Kidney (tissue), 14 donors: ENCODE data around the gene MTX1. TPM values are rescaled to one million over a fixed set of nuclear protein-coding genes. Genes with fewer than 3 reads are reported as not detected.

ENCODE experiments used
- DNase-seq, 5 donors: peaks; one replicate each; pipeline ENCODE4 v3.0.0-alpha.2; 2013 to 2020
- FAIRE-seq: peaks from 2 replicates; lab custom pipeline; 2012; peaks lifted over from hg19 to GRCh38; lab: Jason Lieb, UNC
- H3K27ac ChIP-seq, 2 donors: one replicate each; pipeline ENCODE4 v1.7.0; 2013; ENCODE audit warnings: low read depth in 2 of 2, low read length in 2 of 2, inconsistent platforms in 1 of 2
- H3K27me3 ChIP-seq: one replicate; pipeline ENCODE4 v1.7.1; 2013; ENCODE audit warnings: low read length, inconsistent platforms; ENCODE audit not compliant: control insufficient read depth, insufficient read depth
- H3K36me3 ChIP-seq, 3 donors: one replicate each; pipeline versions ENCODE4 v1.7.0 to v1.7.1; 2013; ENCODE audit warnings: low read length in 3 of 3, control low read depth in 1 of 3, inconsistent platforms in 1 of 3; ENCODE audit not compliant: insufficient read depth in 3 of 3, control insufficient read depth in 2 of 3
- H3K4me1 ChIP-seq, 3 donors: one replicate each; pipeline versions ENCODE4 v1.7.0 to v1.7.1; 2013; ENCODE audit warnings: low read length in 3 of 3, inconsistent platforms in 1 of 3, low read depth in 1 of 3; ENCODE audit not compliant: control insufficient read depth in 2 of 3, insufficient read depth in 2 of 3
- H3K4me3 ChIP-seq, 3 donors: one replicate each; pipeline versions ENCODE4 v1.7.0 to v1.8.1; 2013; ENCODE audit warnings: low read length in 3 of 3, control low read depth in 1 of 3, inconsistent platforms in 1 of 3
- H3K9ac ChIP-seq, 3 donors: one replicate each; pipeline versions ENCODE4 v1.7.0 to v1.7.1; 2013; ENCODE audit warnings: low read length in 3 of 3, control low read depth in 1 of 3, inconsistent platforms in 1 of 3
- H3K9me3 ChIP-seq, 3 donors: one replicate each; pipeline versions ENCODE4 v1.7.0 to v1.7.1; 2013; ENCODE audit warnings: low read length in 3 of 3, control low read depth in 1 of 3, inconsistent platforms in 1 of 3; ENCODE audit not compliant: control insufficient read depth in 2 of 3, insufficient read depth in 1 of 3
- CTCF ChIP-seq: IDR thresholded peaks from 3 replicates; pipeline ENCODE4 v1.5.1; 2012; ENCODE audit warnings: mild to moderate bottlenecking, moderate library complexity, borderline replicate concordance; ENCODE audit not compliant: insufficient read depth; ENCODE audit errors: extremely low read depth
- intact Hi-C: fragments of 100-400 bp; cut with DNase I; formaldehyde crosslinking; loops from one replicate; pipeline ENCODE4 v1.11.1; 2022
- polyA plus RNA-seq: library from polyadenylated mRNA; stranded (reverse); fragments of 350-450 nt; fragmentation: Illumina TruSeq; extraction: RNeasy Lipid Tissue Mini Kit (QIAGEN cat#74804); gene quantifications from one replicate; pipeline ENCODE4 v1.2.3, GENCODE V29; 2014; ENCODE audit warnings: low read depth, low replicate concordance; ENCODE audit not compliant: insufficient read depth
- total RNA-seq: library from RNA; stranded (reverse); fragmentation: NEBNext Ultra II Directional; extraction: Animal tissue kit (Norgen Biotek cat#: 25700); gene quantifications from one replicate; pipeline ENCODE4 v1.2.1, GENCODE V29; 2021
- donor health status: control.
- donor health status: control.
- donor health status: control.
- donor health status: control.
- donor health status: control.
- donor health status: DM: yes; HTN: yes; CAD: no.
- donor health status: Normal renal cell carcinoma (clear cell type).

The MTX1 gene
- total and polyA plus RNA-seq, 2 donors from 2014 or later, result 38.8 to 86.9 TPM

DNA sequence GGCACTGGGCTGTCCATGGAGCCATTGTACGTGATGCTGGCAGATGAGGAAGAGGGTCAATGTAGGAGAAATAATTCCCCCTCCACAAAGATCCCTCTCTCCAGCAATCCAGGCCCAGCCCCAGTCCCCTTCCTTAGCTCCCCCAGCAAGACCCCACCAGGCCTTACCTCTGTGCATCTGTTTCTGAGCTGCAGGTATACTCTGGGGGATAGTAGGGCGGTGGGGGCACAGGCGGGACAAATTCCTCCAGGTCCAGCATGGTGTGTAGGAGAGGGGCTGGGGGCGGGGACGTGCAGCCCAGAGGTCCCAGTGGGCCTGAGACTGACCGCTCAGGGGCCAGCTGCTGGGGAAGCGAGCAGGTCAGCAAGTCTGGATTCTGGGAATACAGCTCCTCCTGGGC, 43.1 kb downstream of the MTX1 start:
- H3K4me1 ChIP-seq, result peaks cover 0 to 19% (median 12%) of the 10 kb centered on the region in 3 donors
- no peak overlapping the region for H3K27ac ChIP-seq
- no peak overlapping the region for H3K4me3 ChIP-seq
- H3K36me3 ChIP-seq, result no peaks in the 10 kb centered on the region
- intact Hi-C loops, result no loop called here
- FAIRE-seq, result no peak
- no peaks in the 10 kb centered on the region for H3K27me3 ChIP-seq
- H3K9me3 ChIP-seq, result no peaks in the 10 kb centered on the region
- DNase-seq, result no peak
- no peak overlapping the region for H3K9ac ChIP-seq
- no peak for TF ChIP-seq CTCF

- Histone ChIP-seq H3K27ac (no peak overlapping the region), H3K36me3 (peaks cover 0 to 4% (median 0%) of the 10 kb centered on the region in 3 donors), H3K4me3 (no peak overlapping the region), H3K9ac (peak overlapping the region in 1 of 3 donors; percentile 26), H3K9me3 (no peaks in the 10 kb centered on the region), H3K4me1 (peaks cover 0 to 19% (median 12%) of the 10 kb centered on the region in 3 donors), H3K27me3 (no peaks in the 10 kb centered on the region)
- intact Hi-C loops, result no loop called here
- no peak for TF ChIP-seq CTCF
- FAIRE-seq (no peak), DNase-seq (no peak)
These were observed 44.7 kb downstream of the MTX1 start for GRCh38 chr1:155253208-155253607.

- no peak overlapping the region for H3K27ac ChIP-seq
- H3K9ac ChIP-seq, result peak overlapping the region in 1 of 3 donors; percentile 85
- no peak for TF ChIP-seq CTCF
- intact Hi-C loops, result no loop called here
- H3K27me3 ChIP-seq, result no peaks in the 10 kb centered on the region
- H3K4me3 ChIP-seq, result peak overlapping the region in 1 of 3 donors; percentile 71
- no peak for FAIRE-seq
- H3K36me3 ChIP-seq, result peaks cover 0 to 4% (median 4%) of the 10 kb centered on the region in 3 donors
- peaks cover 0 to 19% (median 12%) of the 10 kb centered on the region in 3 donors for H3K4me1 ChIP-seq
- peak in 1 of 5 donors; percentile 60 for DNase-seq
- no peaks in the 10 kb centered on the region for H3K9me3 ChIP-seq
These were observed 45.3 kb downstream of the MTX1 start for GRCh38 chr1:155253797-155254196.

- peak overlapping the region in 2 of 3 donors; percentile 22 to 85 for H3K9ac ChIP-seq
These were observed 45.8 kb downstream of the MTX1 start for GRCh38 chr1:155254228-155254713.

More at GRCh38 chr1:155254228-155254713, 45.8 kb downstream of the MTX1 start:
- DNase-seq (peak in 1 of 5 donors; percentile 74), FAIRE-seq (no peak)
- TF ChIP-seq CTCF, result no peak
- H3K4me3 ChIP-seq, result peak overlapping the region; percentile 46 to 71 (median 56)
- no peaks in the 10 kb centered on the region for H3K27me3 ChIP-seq
- intact Hi-C loops, result no loop called here
- no peaks in the 10 kb centered on the region for H3K9me3 ChIP-seq
- no peak overlapping the region for H3K27ac ChIP-seq
- peaks cover 0 to 19% (median 12%) of the 10 kb centered on the region in 3 donors for H3K4me1 ChIP-seq
- peaks cover 0 to 5% (median 4%) of the 10 kb centered on the region in 3 donors for H3K36me3 ChIP-seq
